DMS153 treated with DMSO at 0.1 percent for 48 hours (cell line): ENCODE data around the gene MPEG1.

ENCODE experiments used
- DNase-seq: peaks from one replicate; lab custom pipeline; 2025; ENCODE audit not compliant: unreplicated experiment; lab: John Stamatoyannopoulos, UW

The MPEG1 gene

GRCh38 chr11:59218319-59218718 is 5.6 kb upstream of the MPEG1 start:
- no peak for DNase-seq

- DNase-seq = no peak
Observed at GRCh38 chr11:59216641-59217564, 4.2 kb upstream of the MPEG1 start.

GRCh38 chr11:59214141-59214893 is 1.6 kb upstream of the MPEG1 start:
- no peak for DNase-seq

DNA sequence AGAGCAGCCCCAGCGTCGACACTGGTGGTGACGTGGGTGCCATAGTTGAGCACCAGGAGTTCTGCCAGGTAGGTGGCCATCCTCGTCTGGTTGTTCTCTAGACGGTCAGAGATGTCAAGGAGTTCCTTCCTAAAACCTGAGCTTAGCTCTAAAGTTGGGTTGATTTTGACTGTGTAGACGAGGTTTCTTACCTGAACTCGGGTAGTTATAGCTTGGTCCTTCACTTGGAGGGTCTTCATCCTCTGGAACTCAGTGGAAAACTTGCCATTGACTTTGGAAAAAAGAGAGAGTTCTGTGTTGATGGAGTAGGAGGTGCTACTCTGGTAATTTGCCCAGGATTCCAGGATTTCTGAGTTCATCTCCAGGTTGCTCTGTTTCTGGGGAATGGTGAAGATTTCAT is 505 bp downstream of the MPEG1 start:
- DNase-seq = no peak

DNA sequence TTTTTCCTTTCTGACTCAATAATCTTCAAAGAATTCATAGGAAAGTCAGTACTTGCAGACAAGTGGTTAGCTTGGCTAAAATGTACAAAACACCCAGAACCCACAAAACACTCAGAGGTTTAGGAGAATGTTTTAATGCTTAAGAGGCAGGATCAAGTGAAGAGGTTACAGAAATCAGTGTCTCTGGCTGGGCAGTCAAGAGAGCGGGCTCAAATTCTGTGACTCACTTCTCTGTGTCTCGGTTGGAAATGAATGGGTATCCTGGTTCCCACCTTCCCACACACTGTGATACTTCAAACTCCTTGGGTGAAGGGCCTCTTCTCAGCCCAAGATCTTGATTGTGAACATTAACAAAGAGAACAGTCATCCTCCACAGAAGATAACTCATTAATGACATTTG is 3.8 kb downstream of the MPEG1 start:
- DNase-seq = no peak

DNA sequence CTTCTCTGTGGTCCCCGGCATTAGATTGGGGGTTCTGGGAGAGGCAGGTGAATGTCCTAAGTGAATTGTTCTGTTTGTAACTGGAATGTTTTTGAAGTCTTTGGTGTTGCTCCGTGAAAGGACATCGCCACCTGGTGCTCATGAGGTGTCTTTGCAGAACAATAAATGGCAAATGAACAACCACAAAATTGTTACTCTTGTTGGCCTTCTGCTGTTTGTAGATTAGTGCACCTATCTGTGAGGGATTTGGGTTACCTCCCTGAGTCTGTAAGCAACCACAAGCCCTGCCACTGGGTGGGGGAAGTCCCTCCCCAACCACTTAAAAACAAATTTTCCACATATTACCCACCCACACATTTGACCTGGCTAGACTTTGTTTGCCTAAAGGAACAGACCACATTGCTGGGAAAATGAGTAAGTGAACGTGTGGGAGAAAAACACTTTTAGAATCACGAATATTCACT is 4.7 kb downstream of the MPEG1 start:
- DNase-seq = peak; percentile 44

- peak; percentile 3 for DNase-seq
Observed at GRCh38 chr11:59206635-59207034, 6.1 kb downstream of the MPEG1 start.

DNA sequence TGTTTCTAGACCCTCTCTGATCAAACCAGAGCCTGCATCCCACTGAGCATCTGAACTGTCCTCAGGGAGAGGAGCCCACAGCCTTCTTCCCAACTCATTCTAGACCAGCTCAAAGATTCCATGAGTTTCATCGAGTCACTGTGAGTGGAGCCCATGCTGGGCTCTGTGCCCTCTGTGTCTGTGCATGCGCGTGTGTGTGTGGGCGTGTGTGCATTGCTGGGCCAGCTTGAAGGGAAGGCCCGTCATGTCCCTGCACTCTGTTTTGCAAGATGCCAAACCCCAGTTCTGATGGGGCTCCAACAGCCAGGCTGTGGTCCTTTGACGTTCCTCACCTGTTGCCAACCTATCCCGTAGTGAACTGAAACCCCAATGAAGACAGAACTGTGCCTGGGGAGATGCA is 7.1 kb downstream of the MPEG1 start:
- no peak for DNase-seq

DNA sequence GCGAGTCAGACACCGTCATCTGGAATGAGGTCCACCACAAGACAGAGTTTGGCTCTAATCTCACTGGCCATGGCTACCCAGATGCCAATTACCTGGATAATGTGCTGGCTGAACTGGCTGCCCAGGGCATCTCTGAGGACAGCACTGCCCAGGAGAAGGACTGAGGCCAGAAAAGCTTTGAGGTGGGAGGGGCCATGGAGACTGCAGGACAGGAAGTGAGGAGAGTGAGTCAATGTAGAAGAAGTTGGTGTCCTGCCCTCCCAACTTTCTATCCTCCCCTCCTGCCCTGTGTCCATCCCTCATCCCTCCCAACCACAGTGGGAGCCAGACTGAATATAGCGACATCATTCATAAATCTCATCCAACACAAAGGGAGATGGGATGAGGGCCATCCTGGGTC is 8.0 kb downstream of the MPEG1 start:
- DNase-seq = no peak

- DNase-seq = no peak
Observed at GRCh38 chr11:59201353-59201752, 11.4 kb downstream of the MPEG1 start.

- no peak for DNase-seq
Observed at GRCh38 chr11:59200423-59200746, 12.3 kb downstream of the MPEG1 start.

DNA sequence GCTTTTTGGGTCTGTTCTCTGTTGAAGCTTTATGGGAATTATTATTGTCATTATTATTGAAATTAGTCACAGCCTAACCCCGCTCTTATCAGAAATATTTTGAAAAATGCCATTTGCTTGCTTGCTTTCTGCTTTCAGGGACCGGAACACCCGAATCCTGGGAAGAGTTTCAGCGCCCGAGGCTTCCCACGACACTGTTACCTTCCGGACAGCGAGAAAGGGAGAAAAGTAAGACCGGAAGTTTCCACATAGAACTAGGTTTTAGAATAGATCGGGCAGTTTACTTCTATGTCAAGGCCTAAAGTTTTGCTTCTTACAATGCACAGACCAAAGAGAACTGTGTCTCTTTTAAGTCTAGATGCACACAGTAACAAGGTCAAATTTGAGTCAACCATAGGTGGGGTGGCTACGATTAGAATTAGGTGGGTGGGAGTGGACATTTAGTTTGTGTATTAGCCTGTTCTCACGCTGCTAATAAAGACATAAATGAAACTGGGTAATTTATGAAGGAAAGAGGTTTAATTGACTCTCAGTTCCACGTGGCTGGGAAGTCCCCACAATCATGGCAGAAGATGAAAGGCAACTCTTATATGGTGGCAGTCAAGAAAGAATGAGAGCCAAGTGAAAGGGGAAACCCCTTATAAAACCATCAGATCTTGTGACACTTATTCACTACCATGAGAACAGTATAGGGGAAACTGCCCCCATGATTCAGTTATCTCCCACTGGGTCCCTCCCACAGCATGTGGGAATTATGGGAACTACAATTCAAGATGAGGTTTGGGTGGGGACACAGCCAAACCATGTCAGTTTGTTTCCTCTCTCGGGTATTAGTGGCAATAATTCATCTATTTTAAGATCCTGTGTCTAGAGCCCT is 12.9 kb downstream of the MPEG1 start:
- DNase-seq = no peak

- DNase-seq = no peak
Observed at GRCh38 chr11:59198726-59199125, 14.0 kb downstream of the MPEG1 start.

GRCh38 chr11:59197991-59198390 is 14.7 kb downstream of the MPEG1 start:
- DNase-seq = peak; percentile 63

GRCh38 chr11:59196777-59197176 is 15.9 kb downstream of the MPEG1 start:
- no peak for DNase-seq

DNA sequence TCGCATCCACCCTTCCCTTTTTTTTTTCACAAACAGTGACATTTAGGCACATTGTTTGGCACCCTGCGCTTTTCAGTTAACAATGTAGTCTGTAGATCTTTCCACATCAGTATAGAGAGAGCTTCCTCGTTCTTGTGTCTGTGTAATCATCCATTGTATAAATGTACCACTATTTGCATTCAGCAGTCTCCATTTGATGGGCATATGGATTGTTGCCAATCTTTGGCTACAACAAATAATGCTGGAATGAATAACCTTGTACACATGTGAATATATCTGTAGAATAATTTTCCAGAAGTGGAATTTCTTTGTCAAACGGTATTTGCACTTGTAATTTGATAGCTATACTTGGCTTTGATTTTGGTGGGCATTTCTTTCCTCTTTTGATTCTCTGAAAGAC is 17.1 kb downstream of the MPEG1 start:
- DNase-seq = peak; percentile 52

- DNase-seq = no peak
Observed at GRCh38 chr11:59193587-59194130, 19.1 kb downstream of the MPEG1 start.

- DNase-seq = no peak
Observed at GRCh38 chr11:59192446-59193020, 20.2 kb downstream of the MPEG1 start.

DNA sequence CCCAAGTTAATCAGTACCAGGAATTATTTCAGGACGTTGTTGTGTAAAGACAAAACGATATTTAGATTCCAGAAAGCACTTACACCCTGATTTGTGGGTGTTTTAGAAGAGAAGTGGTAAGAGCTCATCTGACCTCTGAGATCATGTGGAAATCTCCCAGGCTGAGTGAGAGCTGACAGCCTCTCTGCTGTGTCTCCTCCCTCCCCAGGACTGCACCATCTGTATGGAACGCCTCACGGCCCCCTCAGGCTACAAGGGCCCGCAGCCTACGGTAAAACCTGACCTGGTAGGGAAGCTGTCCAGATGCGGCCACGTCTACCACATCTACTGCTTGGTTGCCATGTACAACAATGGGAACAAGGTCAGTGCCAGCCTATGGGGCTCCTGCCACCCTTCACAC is 20.8 kb downstream of the MPEG1 start:
- no peak for DNase-seq

DNA sequence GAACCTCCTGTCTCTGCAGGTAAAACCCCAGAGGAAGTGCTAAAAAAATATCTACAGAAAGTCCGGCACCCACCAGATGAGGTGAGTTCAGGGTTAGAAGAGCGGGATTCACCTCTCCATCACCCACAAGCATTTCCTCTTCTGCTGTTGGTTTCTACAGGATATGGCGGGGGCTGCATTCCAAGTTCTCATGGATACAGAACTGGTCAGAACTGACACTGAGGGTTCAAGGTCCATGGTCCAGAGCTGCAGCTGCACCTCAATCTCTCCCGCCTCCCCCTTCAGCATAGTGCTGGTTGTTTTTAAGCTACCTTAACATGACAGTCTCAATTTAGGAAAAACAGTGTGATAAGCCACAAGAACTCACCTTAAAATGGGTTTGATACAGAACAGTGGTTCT is 21.6 kb downstream of the MPEG1 start:
- DNase-seq = no peak

- no peak for DNase-seq
Observed at GRCh38 chr11:59189986-59190385, 22.7 kb downstream of the MPEG1 start.
